Measurements from ENCODE around the gene UBE2QL1. TPM values are rescaled to one million over a fixed set of nuclear protein-coding genes. Genes with fewer than 3 reads are reported as not detected.

UBE2QL1 gene
- total and polyA plus RNA-seq, 2 donors (not counting 1 experiment from before 2014, with no cell fraction given): 0.33 to 1.7 TPM

DNA sequence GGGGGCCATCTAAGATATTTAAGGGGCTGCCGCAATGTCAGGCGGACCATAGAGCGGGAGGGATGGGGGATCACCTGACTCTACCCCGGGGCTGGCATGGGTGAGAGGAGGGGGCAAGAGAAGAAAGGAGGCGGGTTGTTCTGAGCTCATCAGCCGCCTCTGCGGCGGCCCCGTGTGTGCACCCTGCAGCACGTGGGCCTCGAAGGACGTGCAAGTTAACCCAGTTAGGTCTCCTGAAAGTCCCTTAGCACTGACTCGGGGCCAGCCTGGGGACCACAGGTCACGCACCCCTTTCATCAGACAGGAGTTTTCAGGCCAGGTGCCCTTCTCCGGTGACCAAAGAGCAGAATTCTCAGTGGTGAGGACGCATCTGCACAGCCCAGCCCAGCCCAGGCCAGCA lies 58.0 kb downstream of the UBE2QL1 start:
- Mint-ChIP-seq H3K4me3 (no peak overlapping the region), H3K27ac (no peak overlapping the region), H3K4me1 (no peaks in the 10 kb centered on the region), H3K27me3 (peaks cover 25% of the 10 kb centered on the region), H3K9me3 (ENCODE audit: insufficient read depth) (no peaks in the 10 kb centered on the region)
- Histone ChIP-seq H3K9ac (ENCODE audit: low read length) (no peak overlapping the region), H3K36me3 (replicated peaks in 1 of 2; ENCODE audit: control extremely low read depth in 1 of 2, control insufficient read depth in 1 of 2, extremely low read depth in 1 of 2, insufficient read depth in 2 of 2, low read length in 1 of 2) (no peaks in the 10 kb centered on the region), H2AFZ (ENCODE audit: insufficient read depth, low read depth, low read length, poor library complexity, severe bottlenecking) (no peak overlapping the region), H3K9me3 (ENCODE audit: control extremely low read depth in 1 of 3, control insufficient read depth in 2 of 3, insufficient read depth in 1 of 3, low read length in 2 of 3) (peaks cover 0 to 24% (median 7%) of the 10 kb centered on the region in 3 donors), H3K27me3 (replicated peaks in 1 of 4; ENCODE audit: control extremely low read depth in 1 of 4, control insufficient read depth in 3 of 4, insufficient read depth in 4 of 4, low read length in 3 of 4) (peaks cover 0 to 19% (median 6%) of the 10 kb centered on the region in 4 experiments), H3K4me3 (ENCODE audit: control extremely low read depth in 1 of 5, extremely low read depth in 1 of 5, insufficient read depth in 1 of 5, low read depth in 2 of 5, low read length in 4 of 5) (no peak overlapping the region), H3K27ac (ENCODE audit: low read length in 2 of 2) (no peak overlapping the region), H3K4me2 (replicated peaks; ENCODE audit: low read depth, low read length, poor library complexity, severe bottlenecking) (no peak overlapping the region), H3K79me2 (ENCODE audit: control insufficient read depth, insufficient read depth, low read length) (no peaks in the 10 kb centered on the region), H4K20me1 (ENCODE audit: control insufficient read depth, insufficient read depth, low read length, poor library complexity, severe bottlenecking) (no peaks in the 10 kb centered on the region), H3K4me1 (ENCODE audit: control insufficient read depth in 2 of 2, insufficient read depth in 2 of 2, low read length in 2 of 2) (no peaks in the 10 kb centered on the region)
- CTCF ChIA-PET: no interaction called here
- DNase-seq: no peak
- no peak for TF ChIP-seq CTCF (IDR thresholded peaks at IDR 0.05)
- TF ChIP-seq EZH2 (IDR thresholded peaks at IDR 0.05; ENCODE audit: borderline replicate concordance, insufficient read depth, low read depth, low read length, poor library complexity, severe bottlenecking): no peak
- POLR2A ChIA-PET: no interaction called here
- WGBS (ENCODE audit: insufficient coverage): 21% methylated on average over 16 of the region's 16 CpGs
- no peak for ATAC-seq (ENCODE audit: low read depth)
- intact Hi-C loops (cut with micrococcal nuclease): no loop called here

DNA sequence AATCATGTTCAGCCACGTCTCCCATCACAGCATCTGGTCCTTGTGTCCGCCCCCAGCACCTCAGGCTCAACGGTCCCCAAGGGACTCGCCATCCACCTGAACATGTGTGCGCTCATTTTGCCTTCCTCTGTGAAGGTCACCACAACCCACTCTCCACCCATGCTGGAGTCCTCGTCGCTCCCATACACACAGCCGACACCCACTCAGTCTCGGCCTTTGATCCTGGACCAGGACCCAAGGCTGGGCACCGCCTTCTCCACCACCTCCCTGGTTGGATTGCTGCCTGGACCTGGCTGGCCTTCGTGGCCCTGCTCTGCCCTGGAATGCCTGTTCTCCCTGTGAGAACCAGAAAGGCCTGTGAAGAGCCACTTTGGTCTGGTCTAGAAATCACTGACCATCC lies 60.3 kb downstream of the UBE2QL1 start:
- H3K27ac Mint-ChIP-seq: no peak overlapping the region
- WGBS (ENCODE audit: insufficient coverage): 95% methylated on average over 11 of the region's 11 CpGs
- Histone ChIP-seq H3K36me3 (replicated peaks in 1 of 2; ENCODE audit: control extremely low read depth in 1 of 2, control insufficient read depth in 1 of 2, extremely low read depth in 1 of 2, insufficient read depth in 2 of 2, low read length in 1 of 2) (no peaks in the 10 kb centered on the region), H3K27ac (ENCODE audit: low read length in 2 of 2) (no peak overlapping the region), H3K79me2 (ENCODE audit: control insufficient read depth, insufficient read depth, low read length) (no peaks in the 10 kb centered on the region), H2AFZ (ENCODE audit: insufficient read depth, low read depth, low read length, poor library complexity, severe bottlenecking) (no peak overlapping the region), H3K4me1 (ENCODE audit: control insufficient read depth in 2 of 2, insufficient read depth in 2 of 2, low read length in 2 of 2) (no peaks in the 10 kb centered on the region), H3K9ac (ENCODE audit: low read length) (no peak overlapping the region), H3K4me3 (ENCODE audit: control extremely low read depth in 1 of 5, extremely low read depth in 1 of 5, insufficient read depth in 1 of 5, low read depth in 2 of 5, low read length in 4 of 5) (no peak overlapping the region), H3K4me2 (replicated peaks; ENCODE audit: low read depth, low read length, poor library complexity, severe bottlenecking) (no peak overlapping the region), H3K9me3 (ENCODE audit: control extremely low read depth in 1 of 3, control insufficient read depth in 2 of 3, insufficient read depth in 1 of 3, low read length in 2 of 3) (peaks cover 0 to 17% (median 0%) of the 10 kb centered on the region in 3 donors), H4K20me1 (ENCODE audit: control insufficient read depth, insufficient read depth, low read length, poor library complexity, severe bottlenecking) (no peaks in the 10 kb centered on the region), H3K27me3 (replicated peaks in 1 of 4; ENCODE audit: control extremely low read depth in 1 of 4, control insufficient read depth in 3 of 4, insufficient read depth in 4 of 4, low read length in 3 of 4) (peaks cover 0 to 19% (median 5%) of the 10 kb centered on the region in 4 experiments)
- no peaks in the 10 kb centered on the region for H3K4me1 Mint-ChIP-seq
- no peaks in the 10 kb centered on the region for H3K9me3 Mint-ChIP-seq (ENCODE audit: insufficient read depth)
- DNase-seq (no peak), ATAC-seq (ENCODE audit: low read depth) (no peak)
- ChIA-PET CTCF (no interaction called here), POLR2A (no interaction called here)
- H3K27me3 Mint-ChIP-seq: peaks cover 25% of the 10 kb centered on the region
- TF ChIP-seq EZH2 (IDR thresholded peaks at IDR 0.05; ENCODE audit: borderline replicate concordance, insufficient read depth, low read depth, low read length, poor library complexity, severe bottlenecking): no peak
- no peak for TF ChIP-seq CTCF (IDR thresholded peaks at IDR 0.05)
- intact Hi-C loops (cut with micrococcal nuclease): no loop called here
- no peak overlapping the region for H3K4me3 Mint-ChIP-seq
